ENCODE data around the gene TM4SF5.

DNA sequence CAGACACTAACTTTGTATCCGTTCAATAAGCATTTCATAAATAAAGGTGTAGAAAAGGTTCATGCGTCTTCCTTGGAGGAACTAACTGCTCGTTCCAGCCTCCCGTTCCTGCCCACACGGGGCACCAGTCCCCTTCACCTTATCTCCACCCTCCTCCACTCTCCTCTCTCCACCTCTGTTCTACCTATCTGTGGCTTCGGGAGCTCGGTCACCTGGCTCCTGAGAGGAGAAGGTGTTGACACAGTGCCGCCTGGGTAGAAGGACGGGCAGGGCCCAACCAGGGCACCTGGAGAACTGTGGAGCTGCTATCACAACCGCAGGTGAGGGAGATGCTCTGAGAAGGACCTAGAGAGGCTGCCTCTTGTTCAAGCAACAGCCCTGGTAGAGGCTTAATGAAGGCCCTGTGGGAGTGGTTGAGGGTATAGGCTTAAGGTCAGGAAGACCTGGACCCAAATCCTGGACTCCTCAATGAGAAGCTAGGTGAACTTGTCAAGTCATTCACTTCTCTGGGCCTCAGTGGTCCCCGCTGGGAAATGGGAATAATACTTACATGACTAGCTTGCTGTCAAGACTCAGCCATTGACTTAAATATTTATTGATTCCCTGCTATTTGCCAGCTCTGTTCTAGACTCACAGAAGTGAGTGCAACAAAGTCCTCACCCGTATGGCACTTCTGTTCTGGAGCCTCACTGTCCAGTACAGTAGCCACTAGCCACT is 51.8 kb downstream of the TM4SF5 start:
- TF ChIP-seq GABPA (IDR thresholded peaks at IDR 0.05; ENCODE audit: low read depth), result no peak
- TF ChIP-seq CHD2 (IDR thresholded peaks at IDR 0.05; ENCODE audit: low read length, partially characterized antibody), result no peak
- TF ChIP-seq, protein P1, sequence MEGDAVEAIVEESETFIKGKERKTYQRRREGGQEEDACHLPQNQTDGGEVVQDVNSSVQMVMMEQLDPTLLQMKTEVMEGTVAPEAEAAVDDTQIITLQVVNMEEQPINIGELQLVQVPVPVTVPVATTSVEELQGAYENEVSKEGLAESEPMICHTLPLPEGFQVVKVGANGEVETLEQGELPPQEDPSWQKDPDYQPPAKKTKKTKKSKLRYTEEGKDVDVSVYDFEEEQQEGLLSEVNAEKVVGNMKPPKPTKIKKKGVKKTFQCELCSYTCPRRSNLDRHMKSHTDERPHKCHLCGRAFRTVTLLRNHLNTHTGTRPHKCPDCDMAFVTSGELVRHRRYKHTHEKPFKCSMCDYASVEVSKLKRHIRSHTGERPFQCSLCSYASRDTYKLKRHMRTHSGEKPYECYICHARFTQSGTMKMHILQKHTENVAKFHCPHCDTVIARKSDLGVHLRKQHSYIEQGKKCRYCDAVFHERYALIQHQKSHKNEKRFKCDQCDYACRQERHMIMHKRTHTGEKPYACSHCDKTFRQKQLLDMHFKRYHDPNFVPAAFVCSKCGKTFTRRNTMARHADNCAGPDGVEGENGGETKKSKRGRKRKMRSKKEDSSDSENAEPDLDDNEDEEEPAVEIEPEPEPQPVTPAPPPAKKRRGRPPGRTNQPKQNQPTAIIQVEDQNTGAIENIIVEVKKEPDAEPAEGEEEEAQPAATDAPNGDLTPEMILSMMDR (IDR thresholded peaks at IDR 0.05), result no peak
- no peak for TF ChIP-seq TCF12 (IDR thresholded peaks at IDR 0.05)
- no peak for TF ChIP-seq TAF1 (IDR thresholded peaks at IDR 0.05; ENCODE audit: borderline replicate concordance, low read depth, low read length)
- no peak for TF ChIP-seq NRF1 (IDR thresholded peaks at IDR 0.05; ENCODE audit: low read depth, low read length)
- TF ChIP-seq, protein P2, sequence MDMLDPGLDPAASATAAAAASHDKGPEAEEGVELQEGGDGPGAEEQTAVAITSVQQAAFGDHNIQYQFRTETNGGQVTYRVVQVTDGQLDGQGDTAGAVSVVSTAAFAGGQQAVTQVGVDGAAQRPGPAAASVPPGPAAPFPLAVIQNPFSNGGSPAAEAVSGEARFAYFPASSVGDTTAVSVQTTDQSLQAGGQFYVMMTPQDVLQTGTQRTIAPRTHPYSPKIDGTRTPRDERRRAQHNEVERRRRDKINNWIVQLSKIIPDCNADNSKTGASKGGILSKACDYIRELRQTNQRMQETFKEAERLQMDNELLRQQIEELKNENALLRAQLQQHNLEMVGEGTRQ (IDR thresholded peaks at IDR 0.05; ENCODE audit: borderline replicate concordance, low read depth, low read length), result no peak
- no peak for TF ChIP-seq POLR2AphosphoS5 (IDR thresholded peaks at IDR 0.05; ENCODE audit: low read depth, low read length)
- TF ChIP-seq, protein P3, sequence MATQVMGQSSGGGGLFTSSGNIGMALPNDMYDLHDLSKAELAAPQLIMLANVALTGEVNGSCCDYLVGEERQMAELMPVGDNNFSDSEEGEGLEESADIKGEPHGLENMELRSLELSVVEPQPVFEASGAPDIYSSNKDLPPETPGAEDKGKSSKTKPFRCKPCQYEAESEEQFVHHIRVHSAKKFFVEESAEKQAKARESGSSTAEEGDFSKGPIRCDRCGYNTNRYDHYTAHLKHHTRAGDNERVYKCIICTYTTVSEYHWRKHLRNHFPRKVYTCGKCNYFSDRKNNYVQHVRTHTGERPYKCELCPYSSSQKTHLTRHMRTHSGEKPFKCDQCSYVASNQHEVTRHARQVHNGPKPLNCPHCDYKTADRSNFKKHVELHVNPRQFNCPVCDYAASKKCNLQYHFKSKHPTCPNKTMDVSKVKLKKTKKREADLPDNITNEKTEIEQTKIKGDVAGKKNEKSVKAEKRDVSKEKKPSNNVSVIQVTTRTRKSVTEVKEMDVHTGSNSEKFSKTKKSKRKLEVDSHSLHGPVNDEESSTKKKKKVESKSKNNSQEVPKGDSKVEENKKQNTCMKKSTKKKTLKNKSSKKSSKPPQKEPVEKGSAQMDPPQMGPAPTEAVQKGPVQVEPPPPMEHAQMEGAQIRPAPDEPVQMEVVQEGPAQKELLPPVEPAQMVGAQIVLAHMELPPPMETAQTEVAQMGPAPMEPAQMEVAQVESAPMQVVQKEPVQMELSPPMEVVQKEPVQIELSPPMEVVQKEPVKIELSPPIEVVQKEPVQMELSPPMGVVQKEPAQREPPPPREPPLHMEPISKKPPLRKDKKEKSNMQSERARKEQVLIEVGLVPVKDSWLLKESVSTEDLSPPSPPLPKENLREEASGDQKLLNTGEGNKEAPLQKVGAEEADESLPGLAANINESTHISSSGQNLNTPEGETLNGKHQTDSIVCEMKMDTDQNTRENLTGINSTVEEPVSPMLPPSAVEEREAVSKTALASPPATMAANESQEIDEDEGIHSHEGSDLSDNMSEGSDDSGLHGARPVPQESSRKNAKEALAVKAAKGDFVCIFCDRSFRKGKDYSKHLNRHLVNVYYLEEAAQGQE (IDR thresholded peaks at IDR 0.05; ENCODE audit: low read depth, low read length), result no peak
- TF ChIP-seq, protein P4, sequence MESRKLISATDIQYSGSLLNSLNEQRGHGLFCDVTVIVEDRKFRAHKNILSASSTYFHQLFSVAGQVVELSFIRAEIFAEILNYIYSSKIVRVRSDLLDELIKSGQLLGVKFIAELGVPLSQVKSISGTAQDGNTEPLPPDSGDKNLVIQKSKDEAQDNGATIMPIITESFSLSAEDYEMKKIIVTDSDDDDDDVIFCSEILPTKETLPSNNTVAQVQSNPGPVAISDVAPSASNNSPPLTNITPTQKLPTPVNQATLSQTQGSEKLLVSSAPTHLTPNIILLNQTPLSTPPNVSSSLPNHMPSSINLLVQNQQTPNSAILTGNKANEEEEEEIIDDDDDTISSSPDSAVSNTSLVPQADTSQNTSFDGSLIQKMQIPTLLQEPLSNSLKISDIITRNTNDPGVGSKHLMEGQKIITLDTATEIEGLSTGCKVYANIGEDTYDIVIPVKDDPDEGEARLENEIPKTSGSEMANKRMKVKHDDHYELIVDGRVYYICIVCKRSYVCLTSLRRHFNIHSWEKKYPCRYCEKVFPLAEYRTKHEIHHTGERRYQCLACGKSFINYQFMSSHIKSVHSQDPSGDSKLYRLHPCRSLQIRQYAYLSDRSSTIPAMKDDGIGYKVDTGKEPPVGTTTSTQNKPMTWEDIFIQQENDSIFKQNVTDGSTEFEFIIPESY (IDR thresholded peaks at IDR 0.05; ENCODE audit: borderline replicate concordance, low read depth), result no peak
- TF ChIP-seq, protein P5, sequence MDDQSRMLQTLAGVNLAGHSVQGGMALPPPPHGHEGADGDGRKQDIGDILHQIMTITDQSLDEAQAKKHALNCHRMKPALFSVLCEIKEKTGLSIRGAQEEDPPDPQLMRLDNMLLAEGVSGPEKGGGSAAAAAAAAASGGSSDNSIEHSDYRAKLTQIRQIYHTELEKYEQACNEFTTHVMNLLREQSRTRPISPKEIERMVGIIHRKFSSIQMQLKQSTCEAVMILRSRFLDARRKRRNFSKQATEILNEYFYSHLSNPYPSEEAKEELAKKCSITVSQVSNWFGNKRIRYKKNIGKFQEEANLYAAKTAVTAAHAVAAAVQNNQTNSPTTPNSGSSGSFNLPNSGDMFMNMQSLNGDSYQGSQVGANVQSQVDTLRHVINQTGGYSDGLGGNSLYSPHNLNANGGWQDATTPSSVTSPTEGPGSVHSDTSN (IDR thresholded peaks at IDR 0.05), result no peak

All from SK-N-SH (cell line).